COLO829 (cell line): ENCODE data around the gene ADA.
"Not testable (repeated sequence)": the region's sequence is repeated elsewhere in the genome, so short reads cannot be mapped to it uniquely, and the experiment has no call there.

Experiments used
- DNase-seq: peaks from one replicate; pipeline ENCODE4 v3.0.0; 2012; ENCODE audit warnings: low spot score

ADA gene

DNA sequence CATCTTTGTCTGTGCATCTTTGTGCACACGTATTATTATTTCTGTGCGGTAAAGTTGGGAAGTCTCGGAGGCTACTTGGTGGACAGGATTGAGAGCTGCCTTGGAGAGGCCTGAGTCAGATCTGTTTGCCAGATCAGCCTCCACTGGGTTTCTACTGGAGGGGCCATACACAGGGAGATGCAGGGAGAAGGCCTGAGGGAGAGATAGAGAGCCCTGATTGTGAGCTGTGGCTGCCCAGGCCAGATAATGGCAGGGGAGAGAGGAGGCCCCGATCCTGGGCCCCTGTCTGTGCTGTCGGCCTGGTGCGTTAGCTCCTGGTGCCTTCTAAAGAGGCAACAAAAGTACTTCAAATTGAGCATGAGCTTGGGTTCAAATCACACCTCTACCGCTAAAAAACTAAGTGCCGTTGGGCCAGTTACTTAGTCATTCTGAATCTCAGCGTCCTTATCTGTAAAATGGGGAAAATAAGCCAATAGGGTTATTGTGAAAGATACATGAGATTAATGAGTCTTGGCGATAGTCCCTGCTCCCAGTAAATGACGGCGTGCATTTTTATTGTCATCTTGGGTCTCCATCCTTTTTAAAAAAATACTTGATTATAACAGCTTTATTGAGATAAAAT, 27.6 kb upstream of the ADA start:
- no peak for DNase-seq

- DNase-seq: no peak
Observed at GRCh38 chr20:44678242-44678641, 26.7 kb upstream of the ADA start.

GRCh38 chr20:44672318-44672902, 20.9 kb upstream of the ADA start:
- not testable (repeated sequence) for DNase-seq

DNA sequence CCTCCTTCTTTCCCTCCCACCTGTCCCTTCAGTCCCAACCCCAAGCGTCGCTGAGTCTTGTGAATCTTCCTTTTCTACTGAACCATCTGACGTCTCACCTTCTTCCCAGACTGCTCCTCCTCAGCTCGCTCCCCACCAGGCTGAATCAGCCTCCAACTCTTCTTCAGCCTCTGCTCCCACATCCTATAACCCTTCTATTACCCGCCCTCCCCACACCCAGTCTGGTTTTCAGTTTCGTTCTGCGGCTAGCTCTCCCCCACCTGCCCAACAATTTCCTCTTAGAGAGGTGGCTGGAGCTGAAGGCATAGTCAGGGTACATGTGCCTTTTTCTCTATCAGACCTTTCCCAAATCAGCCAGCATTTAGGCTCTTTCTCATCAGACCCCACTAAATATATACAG, 20.0 kb upstream of the ADA start:
- not testable (repeated sequence) for DNase-seq

- DNase-seq: not testable (repeated sequence)
Observed at GRCh38 chr20:44670851-44671250, 19.4 kb upstream of the ADA start.

GRCh38 chr20:44666066-44666465, 14.6 kb upstream of the ADA start:
- DNase-seq: no peak

DNA sequence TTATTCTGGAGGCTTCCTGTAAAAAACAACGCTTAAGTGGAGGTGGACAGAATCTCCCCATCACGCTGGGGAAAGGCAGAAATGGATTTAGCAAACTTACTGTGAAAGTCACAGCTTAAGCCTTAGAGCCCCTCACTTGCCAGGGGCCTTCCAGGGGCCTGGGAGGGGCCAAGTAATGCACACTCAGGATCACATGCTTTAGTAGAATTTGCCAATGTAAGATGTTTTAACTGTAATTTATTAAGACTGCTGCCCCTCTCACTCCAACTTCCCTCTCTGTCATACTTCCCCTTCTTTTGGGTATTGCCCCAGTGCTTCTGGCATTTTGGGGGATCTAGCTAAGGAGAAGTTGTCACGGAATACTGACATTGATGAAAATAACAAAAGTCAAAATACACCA, 12.6 kb upstream of the ADA start:
- DNase-seq: no peak

DNA sequence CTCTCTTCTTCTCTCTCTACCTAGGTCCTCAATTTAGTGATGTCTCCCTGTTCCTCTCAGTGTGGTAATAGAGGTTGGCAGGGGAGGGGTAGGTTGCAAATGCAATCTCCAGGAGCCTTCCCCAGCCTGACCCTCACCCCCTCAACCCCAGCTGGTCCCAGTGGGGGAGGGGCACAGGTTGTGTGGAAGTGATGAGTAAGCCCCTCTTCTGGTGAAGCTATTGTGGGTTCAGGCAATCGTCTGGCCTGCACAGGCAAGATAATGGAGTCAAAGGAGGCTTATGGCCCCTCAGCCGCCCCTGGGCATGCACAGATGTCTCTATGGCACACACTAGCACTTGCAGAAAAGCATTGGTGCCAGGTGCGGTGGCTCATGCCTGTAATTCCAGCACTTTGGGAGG, 10.8 kb upstream of the ADA start:
- DNase-seq: no peak

GRCh38 chr20:44660581-44660980, 9.1 kb upstream of the ADA start:
- no peak for DNase-seq

DNA sequence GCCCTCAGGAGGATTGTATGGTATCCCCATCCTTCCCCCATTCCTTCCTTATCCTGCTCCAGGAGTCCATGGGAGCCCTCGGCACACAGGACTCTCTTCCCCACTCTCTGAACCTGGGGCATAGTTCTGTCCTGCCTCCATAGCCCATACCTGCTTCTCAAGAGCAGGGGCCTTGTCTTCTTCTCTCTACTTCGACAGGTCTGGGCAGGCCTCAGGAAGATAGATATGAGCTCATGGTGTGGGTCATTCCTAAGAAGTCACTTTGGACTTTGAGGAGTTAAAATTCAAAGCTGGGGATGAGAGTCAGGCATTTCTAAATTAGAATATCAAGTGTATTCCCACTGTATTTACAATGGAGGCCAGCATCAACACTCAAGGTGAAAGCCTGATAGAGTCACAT, 8.4 kb upstream of the ADA start:
- DNase-seq: no peak

- DNase-seq: no peak
Observed at GRCh38 chr20:44658810-44659209, 7.3 kb upstream of the ADA start.

- DNase-seq: no peak
Observed at GRCh38 chr20:44657875-44658274, 6.4 kb upstream of the ADA start.

- no peak for DNase-seq
Observed at GRCh38 chr20:44656448-44656847, 4.9 kb upstream of the ADA start.

- not testable (repeated sequence) for DNase-seq
Observed at GRCh38 chr20:44654210-44654609, 2.7 kb upstream of the ADA start.

DNA sequence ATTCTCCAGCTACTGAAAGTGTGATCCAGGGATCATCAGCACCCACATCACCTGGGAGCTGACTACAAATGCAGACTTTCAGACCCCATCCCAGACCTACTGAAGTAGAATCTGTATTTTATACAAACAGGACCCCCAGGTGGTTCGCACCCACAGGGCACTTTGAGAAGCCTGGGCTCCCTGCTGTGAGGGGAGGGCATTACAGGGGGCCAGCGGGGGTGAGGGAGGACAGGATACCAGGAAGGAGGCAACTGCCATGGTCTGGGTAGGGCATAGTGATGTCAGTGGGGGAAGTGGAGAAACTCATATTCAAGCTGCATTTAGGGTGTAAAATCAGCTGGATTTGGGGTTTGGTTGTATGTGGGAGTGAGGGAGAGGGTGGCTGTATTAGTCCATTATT, 2.0 kb upstream of the ADA start:
- no peak for DNase-seq

DNA sequence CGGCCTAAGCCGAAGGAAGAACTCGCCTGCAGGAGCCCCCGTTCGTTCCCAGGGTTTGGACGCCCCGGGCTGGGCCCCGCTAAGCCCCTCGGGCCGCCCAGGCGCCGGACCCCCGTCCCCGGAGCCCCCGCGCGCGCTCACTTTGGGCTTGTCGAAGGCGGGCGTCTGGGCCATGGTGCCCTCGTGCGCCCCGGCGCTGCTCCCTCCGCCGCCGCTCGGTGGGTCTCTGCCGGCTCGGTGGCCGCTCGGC, 140 bp downstream of the ADA start:
- DNase-seq: no peak

DNA sequence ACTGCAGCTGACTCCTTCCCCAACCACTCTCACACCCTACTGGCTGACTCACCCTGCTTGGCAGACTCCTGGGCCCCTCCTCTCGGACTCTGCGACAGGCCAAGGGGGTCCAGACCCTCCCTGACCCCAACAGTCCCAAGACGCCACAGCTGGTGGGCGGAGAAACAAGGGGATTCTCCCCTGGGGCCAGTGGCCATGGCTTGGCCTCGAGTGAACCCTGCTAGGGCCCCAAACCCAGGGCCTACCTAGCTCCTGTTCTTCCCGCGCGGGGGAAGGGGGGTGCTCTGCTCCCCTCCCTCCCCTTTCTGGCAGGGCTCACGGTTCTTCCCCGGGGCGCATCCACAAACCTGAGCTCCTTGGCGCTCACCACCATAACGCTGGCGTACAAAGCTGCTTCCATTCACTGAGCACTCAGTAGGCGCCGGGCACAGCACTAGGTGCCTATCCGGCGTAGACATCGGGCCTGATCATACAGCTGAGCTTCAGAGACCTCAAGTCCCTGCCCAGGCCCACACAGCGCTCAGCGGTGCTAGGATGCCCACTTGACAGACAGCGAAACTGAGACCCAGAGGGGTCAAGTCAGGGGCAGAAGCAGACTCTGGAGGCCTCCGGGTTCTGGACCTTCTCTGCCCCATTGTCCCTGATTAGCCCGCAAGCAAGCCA, 597 bp downstream of the ADA start:
- no peak for DNase-seq

DNA sequence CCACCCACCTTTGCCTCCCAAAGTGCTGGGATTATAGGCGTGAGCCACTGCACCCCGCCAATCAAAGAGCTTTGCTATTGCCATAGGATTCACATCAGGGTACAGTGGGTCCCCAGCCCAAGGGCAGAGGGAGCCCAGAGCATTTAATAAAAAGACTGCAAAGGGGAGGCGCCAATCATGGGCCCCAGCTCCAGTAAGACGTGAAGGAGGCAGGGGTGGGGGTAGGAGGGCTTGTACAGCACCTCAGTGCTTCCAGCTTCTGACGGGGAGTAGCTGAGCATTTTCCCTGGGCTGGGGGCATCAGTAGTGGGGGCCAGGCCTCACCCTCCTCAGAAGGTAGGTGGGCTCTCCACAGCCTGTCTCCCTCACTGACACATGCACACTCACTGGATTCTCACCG, 1.5 kb downstream of the ADA start:
- no peak for DNase-seq

GRCh38 chr20:44649126-44649525, 2.4 kb downstream of the ADA start:
- no peak for DNase-seq

DNA sequence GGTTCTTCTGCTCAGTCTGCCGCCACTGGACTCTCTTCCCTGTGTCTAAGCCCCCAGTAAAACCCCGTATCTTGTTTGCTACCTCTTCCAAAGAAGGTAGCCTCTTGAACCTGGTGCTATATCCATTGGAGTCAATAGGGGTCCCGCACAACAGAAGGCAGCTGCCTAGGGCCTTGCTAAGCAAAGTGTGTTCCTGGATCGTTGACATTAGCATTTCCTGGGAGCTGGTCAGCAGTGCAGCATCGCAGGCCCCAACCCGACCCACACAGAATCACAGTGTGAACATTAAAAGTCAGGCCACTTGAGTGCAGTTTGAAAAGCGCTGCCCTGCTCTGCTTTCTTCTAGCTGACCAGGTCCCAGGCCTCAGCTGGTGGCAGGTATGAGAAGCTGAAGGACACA, 2.9 kb downstream of the ADA start:
- DNase-seq: no peak

DNA sequence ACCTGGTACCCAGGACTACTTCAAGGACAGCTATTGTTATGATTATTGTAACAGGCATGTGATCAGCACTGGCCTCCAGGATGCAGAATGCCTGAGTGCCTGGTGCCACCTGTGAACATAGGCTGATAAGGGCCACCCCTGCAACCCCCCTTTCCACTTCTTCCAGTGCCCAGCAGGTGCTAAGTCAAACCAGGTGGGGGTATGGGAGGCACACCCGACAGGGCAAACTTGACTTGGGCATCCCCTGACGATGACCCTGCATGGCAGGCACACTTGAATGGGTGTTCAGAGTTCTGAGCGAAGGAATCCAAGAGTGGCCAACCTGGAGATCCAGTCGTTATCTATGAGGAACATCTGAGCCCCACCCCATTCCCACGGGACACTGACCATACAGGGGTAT, 3.4 kb downstream of the ADA start:
- DNase-seq: no peak

- DNase-seq: no peak
Observed at GRCh38 chr20:44646641-44647274, 4.7 kb downstream of the ADA start.

- DNase-seq: no peak
Observed at GRCh38 chr20:44646023-44646640, 5.4 kb downstream of the ADA start.
